PFSK-1 (cell line): ENCODE data around the gene SLC28A1.

Experiments
- FOXP2 ChIP-seq: optimal IDR thresholded peaks from 2 replicates; pipeline ENCODE3; 2011; ENCODE audit warnings: borderline replicate concordance, control low read depth, inconsistent platforms; ENCODE audit not compliant: insufficient read depth; ENCODE audit errors: extremely low read length, extremely low read depth
- POLR2AphosphoS5 ChIP-seq: IDR thresholded peaks from 2 replicates; pipeline ENCODE4 v1.6.1; 2012; ENCODE audit warnings: low read depth, mild to moderate bottlenecking, control low read depth, low read length, moderate library complexity
- REST ChIP-seq, 2 experiments: IDR thresholded peaks; 2 replicates each; pipeline versions ENCODE4 v1.6.1 to v1.8.0; 2011 to 2012; ENCODE audit warnings: low read depth in 2 of 2, low read length in 2 of 2, control low read depth in 1 of 2, inconsistent platforms in 1 of 2, mild to moderate bottlenecking in 1 of 2, moderate library complexity in 1 of 2; ENCODE audit not compliant: insufficient read depth in 1 of 2
- SIN3A ChIP-seq: IDR thresholded peaks from 2 replicates; pipeline ENCODE4 v1.6.1; 2012; ENCODE audit warnings: mild to moderate bottlenecking, low read length, moderate library complexity, borderline replicate concordance; ENCODE audit not compliant: insufficient read depth
- TAF1 ChIP-seq: IDR thresholded peaks from 2 replicates; pipeline ENCODE4 v1.6.1; 2012; ENCODE audit warnings: low read length, control low read depth, borderline replicate concordance; ENCODE audit not compliant: insufficient read depth

The SLC28A1 gene

DNA sequence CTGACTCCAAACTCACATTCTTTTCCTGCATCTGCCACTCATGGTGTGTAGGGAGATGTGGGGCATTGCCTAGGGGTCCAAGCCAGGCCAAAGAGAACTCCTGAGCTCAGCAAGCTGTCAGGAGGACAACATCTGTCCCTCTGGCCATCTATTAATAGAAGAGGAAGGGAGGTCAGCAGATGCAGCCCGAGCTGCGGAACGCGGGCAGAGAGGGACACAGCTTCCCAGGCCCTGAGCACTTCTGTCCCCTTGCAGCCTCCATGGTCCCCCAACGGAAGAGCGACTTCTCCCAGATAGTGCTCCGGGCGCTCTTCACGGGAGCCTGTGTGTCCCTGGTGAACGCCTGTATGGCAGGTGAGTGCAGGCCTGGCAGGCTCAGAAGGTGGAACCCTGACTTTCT is 59.8 kb downstream of the SLC28A1 start:
- TF ChIP-seq REST (IDR thresholded peaks at IDR 0.05; ENCODE audit: insufficient read depth in 1 of 2, low read depth in 2 of 2, low read length in 2 of 2) = no peak
- no peak for TF ChIP-seq POLR2AphosphoS5
- TF ChIP-seq TAF1 = no peak
- TF ChIP-seq FOXP2 = no peak
- no peak for TF ChIP-seq SIN3A

GRCh38 chr15:84944861-84945260 is 60.4 kb downstream of the SLC28A1 start:
- TF ChIP-seq FOXP2 = no peak
- TF ChIP-seq POLR2AphosphoS5 = no peak
- TF ChIP-seq SIN3A = no peak
- no peak for TF ChIP-seq TAF1
- no peak for TF ChIP-seq REST (IDR thresholded peaks at IDR 0.05; ENCODE audit: insufficient read depth in 1 of 2, low read depth in 2 of 2, low read length in 2 of 2)

DNA sequence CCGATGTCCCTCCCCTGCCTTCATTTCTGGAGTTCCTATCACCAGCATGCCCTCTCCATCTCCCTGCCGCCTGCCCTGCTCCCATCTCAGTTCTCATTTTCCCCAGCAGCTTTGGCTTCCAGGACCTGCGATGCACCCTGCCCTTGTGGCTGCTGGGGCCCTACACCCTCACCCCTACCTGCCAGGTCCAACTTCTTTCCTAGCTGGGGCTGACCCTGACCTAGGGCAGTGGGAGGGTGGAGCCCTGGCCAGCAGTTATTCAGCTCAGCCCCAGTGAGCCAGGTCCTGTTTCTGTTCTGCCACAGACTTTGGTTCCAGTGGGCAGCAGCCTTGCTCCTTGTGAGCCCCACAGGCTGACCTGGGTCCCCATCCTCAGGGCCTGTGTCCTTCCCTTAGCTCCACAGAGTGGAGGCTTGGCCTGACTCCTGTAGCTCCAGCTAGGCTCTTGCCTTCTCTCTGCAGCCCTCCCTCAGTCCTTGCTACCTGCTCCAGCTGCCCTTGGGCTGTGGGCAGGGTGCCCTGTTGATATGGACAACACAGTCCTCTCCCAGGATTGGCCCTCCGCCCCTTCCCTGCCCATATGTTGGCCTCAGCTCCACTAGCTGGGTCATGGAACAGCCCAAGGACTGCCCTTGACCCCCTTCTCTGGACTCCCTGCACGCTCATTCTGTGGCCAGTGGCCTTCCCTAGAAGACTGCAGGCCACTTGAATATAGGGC is 62.5 kb downstream of the SLC28A1 start:
- no peak for TF ChIP-seq POLR2AphosphoS5
- TF ChIP-seq FOXP2 = no peak
- TF ChIP-seq SIN3A = no peak
- TF ChIP-seq REST (IDR thresholded peaks at IDR 0.05; ENCODE audit: insufficient read depth in 1 of 2, low read depth in 2 of 2, low read length in 2 of 2) = no peak
- TF ChIP-seq TAF1 = no peak

- no peak for TF ChIP-seq TAF1
- TF ChIP-seq FOXP2 = no peak
- TF ChIP-seq SIN3A = no peak
- no peak for TF ChIP-seq REST (IDR thresholded peaks at IDR 0.05; ENCODE audit: insufficient read depth in 1 of 2, low read depth in 2 of 2, low read length in 2 of 2)
- no peak for TF ChIP-seq POLR2AphosphoS5
These were observed 63.7 kb downstream of the SLC28A1 start for GRCh38 chr15:84947947-84948830.
